GM12878 (cell line): ENCODE measurements around the gene ZBTB44. TPM values are rescaled to one million over a fixed set of nuclear protein-coding genes. Genes with fewer than 3 reads are reported as not detected.

Experiments
- ATF7 ChIP-seq: fragments of 450-650 bp; IDR thresholded peaks from 2 replicates; pipeline ENCODE4 v1.6.1; 2016; ENCODE audit warnings: low read depth, mild to moderate bottlenecking
- BHLHE40 ChIP-seq, 2 experiments: fragments of 450-650 bp in 1 of 2; IDR thresholded peaks; 2 replicates each; pipeline ENCODE4 v1.6.1; 2011 to 2017; ENCODE audit warnings: low read depth in 2 of 2, borderline replicate concordance in 1 of 2, improper control_type of control experiment in 1 of 2, low read length in 1 of 2, mild to moderate bottlenecking in 1 of 2
- BMI1 ChIP-seq: fragments of 450-650 bp; IDR thresholded peaks from 2 replicates; pipeline ENCODE4 v1.6.1; 2016; ENCODE audit warnings: mild to moderate bottlenecking, moderate library complexity, borderline replicate concordance
- BRCA1 ChIP-seq: IDR thresholded peaks from 2 replicates; pipeline ENCODE4 v1.6.1; 2011; ENCODE audit warnings: low read depth, low read length, improper control_type of control experiment
- EED ChIP-seq: sonication (generic); IDR thresholded peaks from 2 replicates; pipeline ENCODE4 v1.6.1; 2016; ENCODE audit warnings: antibody characterized with exemption, low read depth
- HCFC1 ChIP-seq: fragments of 150-350 bp; IDR thresholded peaks from 2 replicates; pipeline ENCODE4 v1.6.1; 2014; ENCODE audit warnings: low read length
- HDAC6 ChIP-seq: fragments of 200-600 bp; sonication (generic); IDR thresholded peaks from one replicate; pipeline ENCODE4 v1.8.0; 2017; ENCODE audit warnings: antibody characterized with exemption; ENCODE audit not compliant: unreplicated experiment
- KAT2A ChIP-seq: conservative IDR thresholded peaks from 2 replicates; pipeline ENCODE4 v1.6.1; 2011; ENCODE audit warnings: low read depth, low read length; ENCODE audit not compliant: control insufficient read depth
- LARP7 ChIP-seq: fragments of 450-650 bp; IDR thresholded peaks from 2 replicates; pipeline ENCODE4 v1.6.1; 2017; ENCODE audit warnings: mild to moderate bottlenecking
- NRF1 ChIP-seq: conservative IDR thresholded peaks from 2 replicates; pipeline ENCODE4 v1.6.1; 2011; ENCODE audit warnings: mild to moderate bottlenecking, low read depth, low read length, improper control_type of control experiment
- PML ChIP-seq: IDR thresholded peaks from 2 replicates; pipeline ENCODE4 v1.6.1; 2012; ENCODE audit warnings: low read length, inconsistent platforms
- POLR2A ChIP-seq: IDR thresholded peaks from 2 replicates; pipeline ENCODE4 v1.6.1; 2011; ENCODE audit warnings: low read depth, mild to moderate bottlenecking, low read length
- POLR2AphosphoS5 ChIP-seq: IDR thresholded peaks from 2 replicates; pipeline ENCODE4 v1.6.1; 2011; ENCODE audit warnings: mild to moderate bottlenecking, low read length, inconsistent platforms
- RAD21 ChIP-seq: IDR thresholded peaks from 2 replicates; pipeline ENCODE4 v1.6.1; 2011; ENCODE audit warnings: mild to moderate bottlenecking, low read depth, low read length, moderate library complexity; ENCODE audit not compliant: insufficient read depth
- STAT1 ChIP-seq: fragments of 450-650 bp; conservative IDR thresholded peaks from 2 replicates; pipeline ENCODE4 v1.6.1; 2014; ENCODE audit warnings: antibody characterized with exemption, mild to moderate bottlenecking
- ZNF217 ChIP-seq: fragments of 450-650 bp; IDR thresholded peaks from 2 replicates; pipeline ENCODE4 v1.6.1; 2017; ENCODE audit warnings: antibody characterized with exemption, mild to moderate bottlenecking
- ZNF384 ChIP-seq: IDR thresholded peaks from 2 replicates; pipeline ENCODE4 v1.6.1; 2012; ENCODE audit warnings: low read depth, mild to moderate bottlenecking, low read length, improper control_type of control experiment, borderline replicate concordance
- ZSCAN29 ChIP-seq: fragments of 450-650 bp; IDR thresholded peaks from 2 replicates; pipeline ENCODE4 v1.6.1; 2017; ENCODE audit warnings: mild to moderate bottlenecking, moderate library complexity
- polyA plus RNA-seq, 11 experiments: library from polyadenylated mRNA; depleted of rRNA in 4 of 11; unstranded in 6 of 11; stranded (reverse) in 5 of 11; fragments of >200 nt; fragmentation: Nextera tagmentation in 4 of 11; fragmentation: Illumina TruSeq in 1 of 11; extraction: Ambion mirVana in 4 of 11; extraction: Trizol in 1 of 11; gene quantifications; 1 replicate in 1 of 11; 2 replicates in 10 of 11; pipeline versions ENCODE4 v1.2.1 to v1.2.3, GENCODE V29; 2011 to 2016; ENCODE audit warnings: inconsistent platforms in 2 of 11, missing spikeins in 2 of 11, low read depth in 1 of 11
- total RNA-seq, 4 experiments: library from RNA; depleted of rRNA in 3 of 4; stranded (reverse); fragments of >200 nt in 3 of 4; fragmentation: Illumina TruSeq in 1 of 4; extraction: Trizol in 1 of 4; gene quantifications; 2 replicates each; pipeline versions ENCODE4 v1.2.1 to v1.2.3, GENCODE V29; 2013 to 2021
- TF ChIP-seq, protein P1 (sequence below): fragments of 450-650 bp; IDR thresholded peaks from 2 replicates; pipeline ENCODE4 v1.6.1; 2016; ENCODE audit warnings: mild to moderate bottlenecking, moderate library complexity, borderline replicate concordance
- TF ChIP-seq, protein P2 (sequence below), 3 experiments: IDR thresholded peaks in 2 of 3; conservative IDR thresholded peaks in 1 of 3; 2 replicates each; pipeline ENCODE4 v1.5.1; 2011; ENCODE audit warnings: low read depth in 3 of 3, low read length in 3 of 3, mild to moderate bottlenecking in 3 of 3, control low read depth in 2 of 3, moderate library complexity in 2 of 3, inconsistent platforms in 1 of 3, mixed read lengths in 1 of 3; ENCODE audit not compliant: control insufficient read depth in 2 of 3, insufficient read depth in 1 of 3; ENCODE audit errors: extremely low read depth in 1 of 3
- TF ChIP-seq, protein P3 (sequence below): fragments of 450-650 bp; IDR thresholded peaks from 2 replicates; pipeline ENCODE4 v1.6.1; 2017; ENCODE audit warnings: borderline replicate concordance
- TF ChIP-seq, protein P4 (sequence below): fragments of 450-650 bp; IDR thresholded peaks from 2 replicates; pipeline ENCODE4 v1.6.1; 2017; ENCODE audit warnings: mild to moderate bottlenecking, low read depth, inconsistent platforms; ENCODE audit not compliant: poor library complexity, severe bottlenecking

Gene ZBTB44
- total and polyA plus RNA-seq, 10 of the 15 experiments (the other 5 are each of a cell fraction or from before 2014, with no cell fraction given), result 2.8 to 38.2 (median 12.2) TPM

DNA sequence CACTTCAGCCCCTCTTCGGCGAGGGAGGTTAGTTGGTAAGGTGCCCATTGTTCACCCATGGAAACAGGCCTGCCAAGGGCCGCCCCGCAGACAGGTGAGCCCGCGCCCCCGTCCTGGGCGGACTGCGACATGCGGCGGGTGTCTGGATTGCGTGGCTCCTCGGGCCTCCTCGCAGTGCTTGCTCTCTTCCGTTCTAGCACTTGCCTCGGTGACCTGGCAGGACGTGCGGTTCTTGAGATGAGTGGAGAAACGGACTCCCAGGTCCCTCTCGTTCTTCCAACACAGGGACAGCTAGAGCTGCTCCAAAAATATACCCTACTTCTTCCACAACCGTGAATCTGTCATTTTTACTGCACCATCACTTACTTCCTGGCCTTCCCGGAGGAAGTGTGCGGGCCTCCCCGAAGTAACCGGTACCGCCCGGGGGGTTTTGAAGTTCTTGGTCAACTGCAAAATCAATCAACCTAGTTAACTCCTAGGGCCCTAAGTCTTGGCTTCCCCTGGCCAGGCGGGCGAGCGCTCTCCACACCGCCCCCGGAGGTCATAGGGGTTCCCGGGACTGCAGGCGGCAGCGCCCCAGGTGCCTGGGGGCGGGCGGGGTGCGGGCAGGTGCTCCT, 745 bp upstream of the ZBTB44 start (continued):
- TF ChIP-seq ATF7 (no peak), RAD21 (peak; percentile 36), HCFC1 (no peak), BRCA1 (no peak), POLR2AphosphoS5 (no peak), ZNF217 (no peak), HDAC6 (no peak), ZSCAN29 (no peak), STAT1 (no peak), ZNF384 (0 out of 2 replicates have a peak, but pooled peaks have one; percentile 5), KAT2A (no peak), POLR2A (no peak), BHLHE40 (IDR thresholded peaks at IDR 0.05; ENCODE audit: borderline replicate concordance in 1 of 2, low read depth in 2 of 2, low read length in 1 of 2) (no peak), BMI1 (no peak), EED (no peak), NRF1 (no peak), PML (no peak), LARP7 (peak; percentile 62; the same call in 1 of the 2 replicates)
- TF ChIP-seq, protein P1, sequence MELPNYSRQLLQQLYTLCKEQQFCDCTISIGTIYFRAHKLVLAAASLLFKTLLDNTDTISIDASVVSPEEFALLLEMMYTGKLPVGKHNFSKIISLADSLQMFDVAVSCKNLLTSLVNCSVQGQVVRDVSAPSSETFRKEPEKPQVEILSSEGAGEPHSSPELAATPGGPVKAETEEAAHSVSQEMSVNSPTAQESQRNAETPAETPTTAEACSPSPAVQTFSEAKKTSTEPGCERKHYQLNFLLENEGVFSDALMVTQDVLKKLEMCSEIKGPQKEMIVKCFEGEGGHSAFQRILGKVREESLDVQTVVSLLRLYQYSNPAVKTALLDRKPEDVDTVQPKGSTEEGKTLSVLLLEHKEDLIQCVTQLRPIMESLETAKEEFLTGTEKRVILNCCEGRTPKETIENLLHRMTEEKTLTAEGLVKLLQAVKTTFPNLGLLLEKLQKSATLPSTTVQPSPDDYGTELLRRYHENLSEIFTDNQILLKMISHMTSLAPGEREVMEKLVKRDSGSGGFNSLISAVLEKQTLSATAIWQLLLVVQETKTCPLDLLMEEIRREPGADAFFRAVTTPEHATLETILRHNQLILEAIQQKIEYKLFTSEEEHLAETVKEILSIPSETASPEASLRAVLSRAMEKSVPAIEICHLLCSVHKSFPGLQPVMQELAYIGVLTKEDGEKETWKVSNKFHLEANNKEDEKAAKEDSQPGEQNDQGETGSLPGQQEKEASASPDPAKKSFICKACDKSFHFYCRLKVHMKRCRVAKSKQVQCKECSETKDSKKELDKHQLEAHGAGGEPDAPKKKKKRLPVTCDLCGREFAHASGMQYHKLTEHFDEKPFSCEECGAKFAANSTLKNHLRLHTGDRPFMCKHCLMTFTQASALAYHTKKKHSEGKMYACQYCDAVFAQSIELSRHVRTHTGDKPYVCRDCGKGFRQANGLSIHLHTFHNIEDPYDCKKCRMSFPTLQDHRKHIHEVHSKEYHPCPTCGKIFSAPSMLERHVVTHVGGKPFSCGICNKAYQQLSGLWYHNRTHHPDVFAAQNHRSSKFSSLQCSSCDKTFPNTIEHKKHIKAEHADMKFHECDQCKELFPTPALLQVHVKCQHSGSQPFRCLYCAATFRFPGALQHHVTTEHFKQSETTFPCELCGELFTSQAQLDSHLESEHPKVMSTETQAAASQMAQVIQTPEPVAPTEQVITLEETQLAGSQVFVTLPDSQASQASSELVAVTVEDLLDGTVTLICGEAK, result peak; percentile 25; the same call in 1 of the 2 replicates
- TF ChIP-seq, protein P2, sequence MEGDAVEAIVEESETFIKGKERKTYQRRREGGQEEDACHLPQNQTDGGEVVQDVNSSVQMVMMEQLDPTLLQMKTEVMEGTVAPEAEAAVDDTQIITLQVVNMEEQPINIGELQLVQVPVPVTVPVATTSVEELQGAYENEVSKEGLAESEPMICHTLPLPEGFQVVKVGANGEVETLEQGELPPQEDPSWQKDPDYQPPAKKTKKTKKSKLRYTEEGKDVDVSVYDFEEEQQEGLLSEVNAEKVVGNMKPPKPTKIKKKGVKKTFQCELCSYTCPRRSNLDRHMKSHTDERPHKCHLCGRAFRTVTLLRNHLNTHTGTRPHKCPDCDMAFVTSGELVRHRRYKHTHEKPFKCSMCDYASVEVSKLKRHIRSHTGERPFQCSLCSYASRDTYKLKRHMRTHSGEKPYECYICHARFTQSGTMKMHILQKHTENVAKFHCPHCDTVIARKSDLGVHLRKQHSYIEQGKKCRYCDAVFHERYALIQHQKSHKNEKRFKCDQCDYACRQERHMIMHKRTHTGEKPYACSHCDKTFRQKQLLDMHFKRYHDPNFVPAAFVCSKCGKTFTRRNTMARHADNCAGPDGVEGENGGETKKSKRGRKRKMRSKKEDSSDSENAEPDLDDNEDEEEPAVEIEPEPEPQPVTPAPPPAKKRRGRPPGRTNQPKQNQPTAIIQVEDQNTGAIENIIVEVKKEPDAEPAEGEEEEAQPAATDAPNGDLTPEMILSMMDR (IDR thresholded peaks at IDR 0.05 in 2 of 3, conservative IDR thresholded peaks at IDR 0.05 in 1 of 3; ENCODE audit: control insufficient read depth in 2 of 3, extremely low read depth in 1 of 3, insufficient read depth in 1 of 3, low read depth in 3 of 3, low read length in 3 of 3), result peak; percentile 31 to 54 (median 49); a peak in 5 of 6 replicates
- TF ChIP-seq, protein P3, sequence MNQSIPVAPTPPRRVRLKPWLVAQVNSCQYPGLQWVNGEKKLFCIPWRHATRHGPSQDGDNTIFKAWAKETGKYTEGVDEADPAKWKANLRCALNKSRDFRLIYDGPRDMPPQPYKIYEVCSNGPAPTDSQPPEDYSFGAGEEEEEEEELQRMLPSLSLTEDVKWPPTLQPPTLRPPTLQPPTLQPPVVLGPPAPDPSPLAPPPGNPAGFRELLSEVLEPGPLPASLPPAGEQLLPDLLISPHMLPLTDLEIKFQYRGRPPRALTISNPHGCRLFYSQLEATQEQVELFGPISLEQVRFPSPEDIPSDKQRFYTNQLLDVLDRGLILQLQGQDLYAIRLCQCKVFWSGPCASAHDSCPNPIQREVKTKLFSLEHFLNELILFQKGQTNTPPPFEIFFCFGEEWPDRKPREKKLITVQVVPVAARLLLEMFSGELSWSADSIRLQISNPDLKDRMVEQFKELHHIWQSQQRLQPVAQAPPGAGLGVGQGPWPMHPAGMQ, result no peak
- TF ChIP-seq, protein P4, sequence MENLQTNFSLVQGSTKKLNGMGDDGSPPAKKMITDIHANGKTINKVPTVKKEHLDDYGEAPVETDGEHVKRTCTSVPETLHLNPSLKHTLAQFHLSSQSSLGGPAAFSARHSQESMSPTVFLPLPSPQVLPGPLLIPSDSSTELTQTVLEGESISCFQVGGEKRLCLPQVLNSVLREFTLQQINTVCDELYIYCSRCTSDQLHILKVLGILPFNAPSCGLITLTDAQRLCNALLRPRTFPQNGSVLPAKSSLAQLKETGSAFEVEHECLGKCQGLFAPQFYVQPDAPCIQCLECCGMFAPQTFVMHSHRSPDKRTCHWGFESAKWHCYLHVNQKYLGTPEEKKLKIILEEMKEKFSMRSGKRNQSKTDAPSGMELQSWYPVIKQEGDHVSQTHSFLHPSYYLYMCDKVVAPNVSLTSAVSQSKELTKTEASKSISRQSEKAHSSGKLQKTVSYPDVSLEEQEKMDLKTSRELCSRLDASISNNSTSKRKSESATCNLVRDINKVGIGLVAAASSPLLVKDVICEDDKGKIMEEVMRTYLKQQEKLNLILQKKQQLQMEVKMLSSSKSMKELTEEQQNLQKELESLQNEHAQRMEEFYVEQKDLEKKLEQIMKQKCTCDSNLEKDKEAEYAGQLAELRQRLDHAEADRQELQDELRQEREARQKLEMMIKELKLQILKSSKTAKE, result no peak
